WERI-Rb-1 (cell line): ENCODE results near the gene KCNK17.

Source experiments
- DNase-seq: peaks from one replicate; pipeline ENCODE4 v3.0.0-alpha.2; 2020
- H3K27ac ChIP-seq: fragments of 250-450 bp; sonication (Bioruptor Pico); 2 replicates; pipeline ENCODE4 v1.5.1; 2020; ENCODE audit warnings: mild to moderate bottlenecking, moderate library complexity
- H3K27me3 ChIP-seq: fragments of 250-450 bp; sonication (Bioruptor Pico); 2 replicates; pipeline ENCODE4 v1.5.1; 2021; ENCODE audit warnings: mild to moderate bottlenecking, low read depth, moderate library complexity; ENCODE audit not compliant: insufficient read depth, severe bottlenecking
- H3K36me3 ChIP-seq: fragments of 250-450 bp; sonication (Bioruptor Pico); 2 replicates; pipeline ENCODE4 v1.5.1; 2020; ENCODE audit warnings: mild to moderate bottlenecking, moderate library complexity
- H3K4me3 ChIP-seq: 2 replicates; pipeline ENCODE4 v1.5.1; 2011; ENCODE audit warnings: low read depth, mild to moderate bottlenecking, control low read depth, low read length
- H3K9me3 ChIP-seq: fragments of 250-450 bp; sonication (Bioruptor Pico); 2 replicates; pipeline ENCODE4 v1.5.1; 2021; ENCODE audit warnings: mild to moderate bottlenecking, moderate library complexity; ENCODE audit not compliant: severe bottlenecking
- CTCF ChIP-seq: IDR thresholded peaks from 2 replicates; pipeline ENCODE4 v1.5.1; 2011; ENCODE audit warnings: low read depth, mild to moderate bottlenecking, control low read depth, inconsistent platforms, low read length

Gene KCNK17

GRCh38 chr6:39339868-39340550 is 25.8 kb upstream of the KCNK17 start:
- Histone ChIP-seq H3K27ac (peak overlapping the region; percentile 78), H3K36me3 (no peaks in the 10 kb centered on the region), H3K9me3 (no peaks in the 10 kb centered on the region), H3K4me3 (peak overlapping the region; percentile 25), H3K27me3 (no peaks in the 10 kb centered on the region)
- DNase-seq = peak; percentile 70
- TF ChIP-seq CTCF = no peak

GRCh38 chr6:39339096-39339867 is 25.1 kb upstream of the KCNK17 start:
- Histone ChIP-seq H3K27me3 (no peaks in the 10 kb centered on the region), H3K9me3 (no peaks in the 10 kb centered on the region), H3K36me3 (no peaks in the 10 kb centered on the region), H3K27ac (peak overlapping the region; percentile 78), H3K4me3 (peak overlapping the region; percentile 25)
- DNase-seq = peak; percentile 89
- no peak for TF ChIP-seq CTCF

GRCh38 chr6:39338397-39338796 is 24.2 kb upstream of the KCNK17 start:
- no peak overlapping the region for H3K4me3 ChIP-seq
- no peaks in the 10 kb centered on the region for H3K27me3 ChIP-seq
- no peak for DNase-seq
- peak overlapping the region; percentile 78; the same call in 1 of the 2 replicates for H3K27ac ChIP-seq
- TF ChIP-seq CTCF = no peak
- H3K36me3 ChIP-seq = no peaks in the 10 kb centered on the region
- H3K9me3 ChIP-seq = no peaks in the 10 kb centered on the region

GRCh38 chr6:39335780-39336545 is 21.7 kb upstream of the KCNK17 start:
- no peaks in the 10 kb centered on the region for H3K27me3 ChIP-seq
- H3K9me3 ChIP-seq = no peaks in the 10 kb centered on the region
- no peak for DNase-seq
- H3K4me3 ChIP-seq = no peak overlapping the region
- H3K27ac ChIP-seq = no peak overlapping the region
- no peaks in the 10 kb centered on the region for H3K36me3 ChIP-seq
- TF ChIP-seq CTCF = no peak

- Histone ChIP-seq H3K9me3 (no peaks in the 10 kb centered on the region), H3K27ac (no peak overlapping the region), H3K4me3 (no peak overlapping the region), H3K36me3 (no peaks in the 10 kb centered on the region), H3K27me3 (no peaks in the 10 kb centered on the region)
- DNase-seq = no peak
- no peak for TF ChIP-seq CTCF
Measured at GRCh38 chr6:39333644-39334438, 19.6 kb upstream of the KCNK17 start.
